Naive thymus-derived CD4-positive, alpha-beta T cell (primary cell): ENCODE results near the gene CHST14. TPM values are rescaled to one million over a fixed set of nuclear protein-coding genes. Genes with fewer than 3 reads are reported as not detected.

ENCODE experiments used
- ATAC-seq: fragments of 150-1000 bp; cut with Tn5 transposase; 2 replicates; pipeline ENCODE4 v1.10.0; 2021; ENCODE audit warnings: mild to moderate bottlenecking, moderate library complexity
- CTCF ChIA-PET: fragments of 350-600 bp; sonication (Branson Sonifier 250); formaldehyde crosslinking; loops from one replicate; lab custom pipeline; 2021; ENCODE audit warnings: antibody characterized with exemption; lab: Charles Lee
- POLR2A ChIA-PET: fragments of 350-600 bp; sonication (Branson Sonifier 250); formaldehyde crosslinking; loops from one replicate; lab custom pipeline; 2021; ENCODE audit warnings: antibody characterized with exemption, inconsistent platforms; lab: Charles Lee
- DNase-seq, 9 donors: peaks; one replicate each; pipeline versions ENCODE4 v3.0.0 to v3.0.0-alpha.2; 2020 to 2022; ENCODE audit warnings: mixed read lengths in 1 of 9
- H3K27ac ChIP-seq: one replicate; pipeline ENCODE4 v1.7.0; 2013; ENCODE audit warnings: mild to moderate bottlenecking, low read depth, low read length, moderate library complexity
- H3K27me3 ChIP-seq, 2 donors: one replicate each; pipeline ENCODE4 v1.7.0; 2013; ENCODE audit warnings: low read length in 2 of 2, mild to moderate bottlenecking in 2 of 2, moderate library complexity in 2 of 2; ENCODE audit not compliant: control insufficient read depth in 2 of 2, insufficient read depth in 2 of 2
- H3K36me3 ChIP-seq, 3 experiments: 1 replicate in 2 of 3; 2 replicates in 1 of 3; pipeline ENCODE4 v1.7.0; 2013; ENCODE audit warnings: low read length in 3 of 3, mild to moderate bottlenecking in 3 of 3, moderate library complexity in 1 of 3; ENCODE audit not compliant: insufficient read depth in 3 of 3, control insufficient read depth in 2 of 3
- H3K4me1 ChIP-seq, 2 donors: one replicate each; pipeline ENCODE4 v1.7.0; 2013; ENCODE audit warnings: low read length in 2 of 2, mild to moderate bottlenecking in 2 of 2, moderate library complexity in 1 of 2; ENCODE audit not compliant: control insufficient read depth in 2 of 2, insufficient read depth in 2 of 2
- H3K4me3 ChIP-seq: 2 replicates; pipeline ENCODE4 v1.7.0; 2013; ENCODE audit warnings: mild to moderate bottlenecking, low read length
- H3K9me3 ChIP-seq, 3 experiments: 1 replicate in 2 of 3; 2 replicates in 1 of 3; pipeline ENCODE4 v1.7.0; 2013; ENCODE audit warnings: low read length in 3 of 3; ENCODE audit not compliant: control insufficient read depth in 2 of 3
- H3K27ac Mint-ChIP-seq, 9 donors: one replicate each; pipeline ENCODE4 v1.8.0; 2020 to 2022; ENCODE audit warnings: mixed read lengths in 9 of 9, mild to moderate bottlenecking in 8 of 9, moderate library complexity in 5 of 9, inconsistent platforms in 2 of 9
- H3K27me3 Mint-ChIP-seq, 5 donors: one replicate each; pipeline ENCODE4 v1.8.0; 2021 to 2022; ENCODE audit warnings: mixed read lengths in 5 of 5, mild to moderate bottlenecking in 1 of 5
- H3K36me3 Mint-ChIP-seq, 5 donors: one replicate each; pipeline ENCODE4 v1.8.0; 2020 to 2022; ENCODE audit warnings: mixed read lengths in 5 of 5, mild to moderate bottlenecking in 3 of 5, inconsistent platforms in 1 of 5
- H3K4me1 Mint-ChIP-seq, 7 donors: one replicate each; pipeline ENCODE4 v1.8.0; 2020 to 2022; ENCODE audit warnings: mixed read lengths in 7 of 7, mild to moderate bottlenecking in 3 of 7, inconsistent platforms in 1 of 7
- H3K4me3 Mint-ChIP-seq, 10 donors: one replicate each; pipeline ENCODE4 v1.8.0; 2020 to 2022; ENCODE audit warnings: mild to moderate bottlenecking in 10 of 10, mixed read lengths in 10 of 10, moderate library complexity in 6 of 10, inconsistent platforms in 2 of 10
- H3K9me3 Mint-ChIP-seq, 11 donors: one replicate each; pipeline ENCODE4 v1.8.0; 2020 to 2022; ENCODE audit warnings: mixed read lengths in 11 of 11, mild to moderate bottlenecking in 4 of 11, inconsistent platforms in 1 of 11, moderate library complexity in 1 of 11
- intact Hi-C, 2 donors: fragments of 100-400 bp; cut with micrococcal nuclease; formaldehyde crosslinking; loops; one replicate each; pipeline ENCODE4 v1.15.1; 2023
- polyA plus RNA-seq, 2 donors: library from polyadenylated mRNA; unstranded; fragments of 300-500 nt; fragmentation: Illumina TruSeq; gene quantifications; one replicate each; pipeline ENCODE4 v1.2.3, GENCODE V29; 2021
- total RNA-seq, 6 experiments: library from RNA in 5 of 6; stranded (reverse) in 5 of 6; gene quantifications; 1 replicate in 5 of 6; 2 replicates in 1 of 6; pipeline ENCODE4 v1.2.3 and lab custom pipeline; 2021 to 2026

Gene CHST14
- total and polyA plus RNA-seq, 7 experiments from 2014 or later: 0.83 to 12.5 (median 9.5) TPM

GRCh38 chr15:40474581-40474980 is 3.8 kb downstream of the CHST14 start:
- H3K9me3 ChIP-seq: no peaks in the 10 kb centered on the region
- peak overlapping the region in 1 of 9 donors; percentile 27 for H3K27ac Mint-ChIP-seq
- peaks cover 0 to 3% (median 0%) of the 10 kb centered on the region in 5 donors for H3K36me3 Mint-ChIP-seq
- no peak overlapping the region for H3K27ac ChIP-seq
- no peaks in the 10 kb centered on the region for H3K36me3 ChIP-seq
- ATAC-seq (no peak), DNase-seq (no peak)
- CTCF ChIA-PET: no interaction called here
- H3K27me3 ChIP-seq: no peaks in the 10 kb centered on the region
- POLR2A ChIA-PET: no interaction called here
- peaks cover 0 to 25% (median 0%) of the 10 kb centered on the region in 5 donors for H3K27me3 Mint-ChIP-seq
- no peak overlapping the region for H3K4me3 ChIP-seq
- no peak overlapping the region for H3K4me3 Mint-ChIP-seq
- H3K9me3 Mint-ChIP-seq: no peaks in the 10 kb centered on the region
- peaks cover 6 to 24% (median 20%) of the 10 kb centered on the region in 7 donors for H3K4me1 Mint-ChIP-seq
- intact Hi-C loops: loop anchor here in 1 of 2 donors (10.0 kb wide), 1 partner anchor 90 kb away; the partner anchor contains the start of genes CCDC32 and RPUSD2
- peaks cover 8 to 10% of the 10 kb centered on the region in 2 donors for H3K4me1 ChIP-seq

DNA sequence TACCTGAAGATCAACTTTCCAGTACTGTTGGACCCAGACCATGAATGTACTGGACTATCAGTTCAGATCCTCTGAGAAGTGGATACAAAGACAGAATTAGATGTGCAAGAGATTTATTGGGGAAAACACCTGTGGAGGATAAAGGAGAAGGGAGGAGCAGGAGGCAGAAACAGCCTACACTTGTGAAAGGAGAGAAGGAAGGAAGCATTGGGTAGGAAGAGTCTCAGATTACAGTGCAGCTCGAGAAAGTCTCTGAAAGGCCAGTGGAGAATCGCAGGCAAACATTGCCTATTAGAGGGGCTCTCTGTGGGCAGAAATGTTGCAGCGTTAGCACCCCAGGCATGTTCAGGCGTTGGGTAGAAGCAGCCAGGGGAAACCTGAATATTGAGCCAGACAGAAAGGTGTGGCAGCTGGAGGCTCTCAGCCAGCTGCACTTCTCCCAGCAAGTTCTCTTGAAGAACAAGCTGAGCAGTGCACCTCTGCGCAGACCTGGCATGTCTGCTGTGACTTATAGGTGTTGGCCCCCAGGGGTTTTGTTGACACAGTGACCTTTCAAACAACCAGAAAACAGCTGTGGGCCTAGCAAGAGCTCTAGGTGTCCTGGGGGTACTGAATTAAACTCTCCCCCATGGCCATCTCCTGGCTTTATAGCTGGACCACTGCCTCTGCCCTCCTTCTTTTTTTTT is 7.0 kb downstream of the CHST14 start:
- Mint-ChIP-seq H3K4me1 (peaks cover 0 to 11% (median 4%) of the 10 kb centered on the region in 7 donors), H3K9me3 (peaks cover 0 to 2% (median 0%) of the 10 kb centered on the region in 11 donors), H3K27ac (peak overlapping the region in 2 of 9 donors; percentile 21 to 58), H3K4me3 (no peak overlapping the region), H3K36me3 (no peaks in the 10 kb centered on the region), H3K27me3 (peaks cover 0 to 52% (median 3%) of the 10 kb centered on the region in 5 donors)
- intact Hi-C loops: loop anchor here in 1 of 2 donors (10.0 kb wide), 1 partner anchor 87 kb away; the partner anchor contains the start of genes CCDC32 and RPUSD2
- POLR2A ChIA-PET: no interaction called here
- ATAC-seq (no peak), DNase-seq (no peak)
- no peaks in the 10 kb centered on the region for H3K27me3 ChIP-seq
- no peaks in the 10 kb centered on the region for H3K36me3 ChIP-seq
- H3K9me3 ChIP-seq: no peaks in the 10 kb centered on the region
- H3K27ac ChIP-seq: no peak overlapping the region
- CTCF ChIA-PET: no interaction called here
- H3K4me3 ChIP-seq: no peak overlapping the region
- no peaks in the 10 kb centered on the region for H3K4me1 ChIP-seq

DNA sequence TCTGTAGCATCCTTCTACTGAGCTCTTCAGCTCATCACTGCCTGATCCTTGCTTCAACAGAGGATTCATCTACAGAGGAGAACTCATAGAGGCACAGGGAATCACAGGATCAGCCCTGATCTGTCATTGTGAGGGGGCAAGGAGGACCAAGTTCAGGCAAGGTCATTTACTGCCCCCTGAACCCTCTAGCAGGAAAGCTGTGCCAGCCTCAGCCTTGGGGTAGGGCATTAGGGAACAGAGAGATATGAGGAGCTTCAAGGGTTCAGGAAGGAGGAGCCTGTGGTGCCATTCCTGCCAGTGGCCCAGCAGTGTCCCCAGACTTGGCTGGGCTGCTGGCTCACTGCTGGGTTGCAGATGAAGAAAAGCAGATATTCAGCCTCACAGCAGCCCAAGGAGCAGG is 8.2 kb downstream of the CHST14 start:
- peaks cover 0 to 62% (median 5%) of the 10 kb centered on the region in 5 donors for H3K27me3 Mint-ChIP-seq
- ATAC-seq (no peak), DNase-seq (no peak)
- intact Hi-C loops: loop anchor here in 1 of 2 donors (10.0 kb wide), 1 partner anchor 86 kb away; the partner anchor contains the start of genes CCDC32 and RPUSD2
- no peaks in the 10 kb centered on the region for H3K4me1 ChIP-seq
- H3K4me3 ChIP-seq: no peak overlapping the region
- H3K4me1 Mint-ChIP-seq: peaks cover 0 to 6% (median 0%) of the 10 kb centered on the region in 7 donors
- H3K36me3 ChIP-seq: no peaks in the 10 kb centered on the region
- no peak overlapping the region for H3K4me3 Mint-ChIP-seq
- no peaks in the 10 kb centered on the region for H3K27me3 ChIP-seq
- H3K27ac Mint-ChIP-seq: no peak overlapping the region
- no peaks in the 10 kb centered on the region for H3K36me3 Mint-ChIP-seq
- no peaks in the 10 kb centered on the region for H3K9me3 ChIP-seq
- ChIA-PET CTCF (interaction anchor here (0.5 kb wide), 1 partner anchor 114 kb away, joined by 3 read pairs; no protein-coding TSS in a partner anchor), POLR2A (no interaction called here)
- no peak overlapping the region for H3K27ac ChIP-seq
- peaks cover 0 to 2% (median 0%) of the 10 kb centered on the region in 11 donors for H3K9me3 Mint-ChIP-seq

DNA sequence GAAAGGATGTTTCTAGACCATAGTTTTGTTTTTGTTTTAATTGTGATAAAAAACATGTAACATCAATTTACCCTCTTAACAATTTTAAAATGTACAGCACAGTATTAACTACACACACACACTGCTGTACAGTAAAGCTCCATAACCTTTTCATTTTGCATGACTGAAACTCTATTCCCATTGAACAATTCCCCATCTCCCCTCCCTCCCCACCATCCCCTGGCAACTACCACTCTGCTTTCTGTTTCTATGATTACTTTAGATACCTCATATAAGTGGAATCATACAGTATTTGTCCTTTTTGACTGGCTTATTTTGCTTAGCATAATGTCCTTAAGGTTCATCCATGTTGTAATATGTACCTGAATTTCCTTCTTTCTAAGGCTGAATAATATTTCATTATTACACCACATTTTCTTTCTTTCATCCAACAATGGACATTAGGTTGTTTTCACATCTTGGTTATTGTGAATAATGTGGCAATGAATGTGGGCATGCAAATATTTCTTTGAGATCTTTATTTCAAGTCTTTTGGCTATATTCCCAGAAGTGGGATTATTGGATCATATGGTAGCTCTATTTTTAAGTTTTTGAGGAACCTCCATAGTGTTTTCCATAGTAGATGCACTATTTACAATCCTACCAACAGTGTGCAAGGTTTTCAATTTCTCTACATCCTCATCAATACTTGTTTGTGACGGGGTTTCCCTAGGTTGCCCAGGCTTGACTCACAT is 10.7 kb downstream of the CHST14 start:
- DNase-seq: no peak
- no peaks in the 10 kb centered on the region for H3K4me1 ChIP-seq
- H3K27ac ChIP-seq: no peak overlapping the region
- no peak overlapping the region for H3K27ac Mint-ChIP-seq
- ChIA-PET POLR2A (no interaction called here), CTCF (no interaction called here)
- no peak overlapping the region for H3K4me3 ChIP-seq
- intact Hi-C loops: no loop called here
- peaks cover 0 to 2% (median 0%) of the 10 kb centered on the region in 11 donors for H3K9me3 Mint-ChIP-seq
- H3K4me1 Mint-ChIP-seq: peaks cover 0 to 1% (median 0%) of the 10 kb centered on the region in 7 donors
- H3K27me3 ChIP-seq: no peaks in the 10 kb centered on the region
- H3K36me3 ChIP-seq: no peaks in the 10 kb centered on the region
- peaks cover 0 to 64% (median 7%) of the 10 kb centered on the region in 5 donors for H3K27me3 Mint-ChIP-seq
- H3K4me3 Mint-ChIP-seq: no peak overlapping the region
- H3K9me3 ChIP-seq: no peaks in the 10 kb centered on the region
- ATAC-seq: no peak
- H3K36me3 Mint-ChIP-seq: no peaks in the 10 kb centered on the region

DNA sequence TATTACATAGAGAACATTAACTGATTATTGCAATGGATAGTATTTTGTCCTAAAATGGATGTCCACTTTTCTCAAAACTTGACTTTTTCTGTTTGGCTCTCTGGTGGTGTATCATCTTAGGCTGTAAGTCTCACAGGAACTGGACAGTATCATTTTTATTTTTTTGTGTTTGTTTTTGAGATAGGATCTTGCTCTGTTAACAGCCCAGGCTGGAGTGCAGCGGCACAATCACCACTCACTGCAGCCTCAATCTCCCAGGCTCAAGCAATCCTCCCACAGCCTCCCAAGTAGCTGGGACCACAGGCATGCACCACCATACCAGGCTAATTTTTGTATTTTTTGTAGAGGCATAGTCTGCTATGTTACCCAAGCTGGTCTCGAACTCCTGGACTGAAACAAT is 13.1 kb downstream of the CHST14 start:
- Mint-ChIP-seq H3K4me3 (no peak overlapping the region), H3K36me3 (no peaks in the 10 kb centered on the region), H3K4me1 (peaks cover 0 to 1% (median 0%) of the 10 kb centered on the region in 7 donors), H3K27me3 (peaks cover 0 to 50% (median 7%) of the 10 kb centered on the region in 5 donors), H3K27ac (no peak overlapping the region), H3K9me3 (peaks cover 0 to 2% (median 0%) of the 10 kb centered on the region in 11 donors)
- H3K36me3 ChIP-seq: no peaks in the 10 kb centered on the region
- DNase-seq (no peak), ATAC-seq (no peak)
- no peak overlapping the region for H3K27ac ChIP-seq
- H3K4me3 ChIP-seq: no peak overlapping the region
- intact Hi-C loops: no loop called here
- CTCF ChIA-PET: no interaction called here
- H3K27me3 ChIP-seq: no peaks in the 10 kb centered on the region
- no peaks in the 10 kb centered on the region for H3K9me3 ChIP-seq
- no peaks in the 10 kb centered on the region for H3K4me1 ChIP-seq
- POLR2A ChIA-PET: no interaction called here

DNA sequence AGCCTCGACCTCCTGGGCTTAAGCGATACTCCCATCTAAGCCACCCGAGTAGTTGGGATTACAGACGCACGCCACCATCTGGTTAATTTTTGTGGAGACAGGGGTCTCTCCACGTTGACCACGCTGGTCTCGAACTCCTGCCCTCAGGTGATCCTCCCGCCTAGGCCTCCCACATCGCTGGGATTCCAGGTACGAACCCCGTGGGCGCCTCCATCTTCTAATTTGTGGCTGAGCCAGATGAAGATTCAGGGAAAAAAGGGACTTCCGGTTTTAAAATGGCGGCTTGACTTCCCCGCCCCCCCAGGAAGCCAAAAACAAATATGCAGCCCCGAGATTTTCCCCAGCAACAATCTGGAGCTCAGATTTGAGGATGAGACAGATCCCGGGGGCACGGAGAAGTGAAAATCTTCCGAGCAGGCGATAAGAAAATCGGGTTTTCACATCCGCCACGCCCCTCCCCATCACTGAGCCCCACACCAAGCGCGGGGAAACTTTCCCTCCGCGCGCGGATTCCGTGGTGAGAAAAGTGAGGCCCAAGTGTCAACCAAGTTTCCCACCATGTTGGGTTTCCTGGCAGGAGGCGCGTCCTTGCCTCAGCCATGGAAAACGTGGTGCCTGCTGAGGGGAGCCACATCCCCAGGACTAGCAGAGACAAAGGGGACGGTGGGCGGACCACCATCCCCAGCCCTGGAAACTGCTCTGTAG is 15.4 kb downstream of the CHST14 start:
- ChIA-PET CTCF (no interaction called here), POLR2A (no interaction called here)
- Histone ChIP-seq H3K4me3 (no peak overlapping the region), H3K36me3 (no peaks in the 10 kb centered on the region), H3K4me1 (no peaks in the 10 kb centered on the region), H3K27ac (no peak overlapping the region), H3K9me3 (no peaks in the 10 kb centered on the region), H3K27me3 (no peaks in the 10 kb centered on the region)
- H3K4me1 Mint-ChIP-seq: no peaks in the 10 kb centered on the region
- intact Hi-C loops: no loop called here
- peaks cover 0 to 32% (median 3%) of the 10 kb centered on the region in 5 donors for H3K27me3 Mint-ChIP-seq
- no peaks in the 10 kb centered on the region for H3K36me3 Mint-ChIP-seq
- H3K4me3 Mint-ChIP-seq: peak overlapping the region in 4 of 10 donors; percentile 29 to 55 (median 38)
- H3K9me3 Mint-ChIP-seq: no peaks in the 10 kb centered on the region
- ATAC-seq (no peak), DNase-seq (no peak)
- H3K27ac Mint-ChIP-seq: peak overlapping the region in 1 of 9 donors; percentile 41
